Thymus (tissue), 11 donors: ENCODE measurements around the gene STIM1. TPM values are rescaled to one million over a fixed set of nuclear protein-coding genes. Genes with fewer than 3 reads are reported as not detected.
"Not testable (repeated sequence)": the region's sequence is repeated elsewhere in the genome, so short reads cannot be mapped to it uniquely, and the experiment has no call there.

Experiments used
- DNase-seq, 9 donors: peaks; one replicate each; pipeline ENCODE4 v3.0.0-alpha.2; 2013; ENCODE audit warnings: low spot score in 9 of 9, low read depth in 6 of 9, missing footprints in 1 of 9
- H3K27ac ChIP-seq, 2 donors: one replicate each; pipeline ENCODE4 v1.5.1; 2013; ENCODE audit warnings: control low read depth in 1 of 2, low read depth in 1 of 2, low read length in 1 of 2, mild to moderate bottlenecking in 1 of 2, moderate library complexity in 1 of 2
- H3K27me3 ChIP-seq, 2 donors: one replicate each; pipeline ENCODE4 v1.5.1; 2013; ENCODE audit warnings: low read length in 1 of 2; ENCODE audit not compliant: control insufficient read depth in 2 of 2, insufficient read depth in 1 of 2
- H3K36me3 ChIP-seq, 2 donors: one replicate each; pipeline ENCODE4 v1.5.1; 2013; ENCODE audit warnings: low read length in 1 of 2, mild to moderate bottlenecking in 1 of 2, moderate library complexity in 1 of 2; ENCODE audit not compliant: control insufficient read depth in 2 of 2, insufficient read depth in 2 of 2
- H3K4me1 ChIP-seq, 2 donors: one replicate each; pipeline ENCODE4 v1.5.1; 2013; ENCODE audit warnings: low read length in 2 of 2; ENCODE audit not compliant: control insufficient read depth in 2 of 2, insufficient read depth in 2 of 2
- H3K4me3 ChIP-seq, 2 donors: one replicate each; pipeline ENCODE4 v1.5.1; 2013; ENCODE audit warnings: low read length in 2 of 2, control low read depth in 1 of 2, mild to moderate bottlenecking in 1 of 2
- H3K9me3 ChIP-seq, 2 donors: one replicate each; pipeline ENCODE4 v1.5.1; 2013; ENCODE audit warnings: low read length in 1 of 2, mild to moderate bottlenecking in 1 of 2; ENCODE audit not compliant: control insufficient read depth in 2 of 2, insufficient read depth in 1 of 2
- WGBS: extraction: QIAGEN DNeasy Blood & Tissue Kit; methylation state at CpG from one replicate; pipeline ENCODE4 v1.1.7; 2013; 5-methylcytosine and 5-hydroxymethylcytosine counted together
- polyA plus RNA-seq: library from polyadenylated mRNA; stranded (reverse); fragments of 200-250 nt; gene quantifications from one replicate; pipeline ENCODE4 v1.2.3, GENCODE V29; 2013
- total RNA-seq: library from RNA; stranded (reverse); fragments of 120-200 nt; gene quantifications from one replicate; pipeline ENCODE4 v1.2.4, GENCODE V29; 2013
- donor health status: healthy.

Gene STIM1
- total and polyA plus RNA-seq, 2 donors = 30.8 to 33.0 TPM

DNA sequence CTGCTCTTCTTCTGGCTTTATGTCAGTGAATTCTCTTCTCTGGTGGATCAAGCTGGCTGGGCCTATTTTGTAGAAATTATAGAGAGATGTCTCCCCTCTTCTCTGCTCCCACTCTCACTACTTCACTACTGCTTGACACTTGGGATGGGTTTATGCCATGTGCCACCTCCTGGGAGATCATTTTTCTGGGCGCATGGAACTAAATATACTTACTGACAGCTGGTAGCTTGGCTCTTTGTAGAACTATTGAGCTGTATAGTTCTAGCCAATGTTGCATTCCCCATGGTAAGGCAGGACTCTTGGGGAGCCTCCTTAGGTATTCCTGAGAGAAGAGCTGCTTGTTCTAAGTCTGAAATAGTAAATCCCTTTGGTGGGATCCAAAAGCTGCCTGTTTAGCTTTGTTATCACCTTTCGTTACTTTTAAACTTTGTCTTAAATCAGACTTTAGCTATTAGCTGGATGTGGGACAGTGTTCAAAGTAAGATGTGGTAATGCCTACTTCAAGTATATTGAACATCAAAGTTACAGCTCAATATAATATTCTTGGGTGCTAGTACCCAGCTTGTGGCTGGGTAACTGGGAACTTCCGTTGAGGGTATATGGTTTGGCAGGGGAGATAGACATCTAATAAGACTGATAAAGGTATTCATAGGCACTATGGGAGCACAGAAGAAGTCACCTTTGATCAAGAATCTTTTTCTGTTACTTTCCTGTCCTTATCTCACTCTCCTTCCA, 151.6 kb downstream of the STIM1 start:
- no peak for DNase-seq
- H3K27ac ChIP-seq = no peak overlapping the region
- H3K4me3 ChIP-seq = no peak overlapping the region
- no peaks in the 10 kb centered on the region for H3K27me3 ChIP-seq
- 89% methylated on average over 3 of the region's 3 CpGs for WGBS
- H3K4me1 ChIP-seq = peaks cover 0 to 2% of the 10 kb centered on the region in 2 donors
- H3K36me3 ChIP-seq = peaks cover 0 to 2% of the 10 kb centered on the region in 2 donors
- H3K9me3 ChIP-seq = no peaks in the 10 kb centered on the region

DNA sequence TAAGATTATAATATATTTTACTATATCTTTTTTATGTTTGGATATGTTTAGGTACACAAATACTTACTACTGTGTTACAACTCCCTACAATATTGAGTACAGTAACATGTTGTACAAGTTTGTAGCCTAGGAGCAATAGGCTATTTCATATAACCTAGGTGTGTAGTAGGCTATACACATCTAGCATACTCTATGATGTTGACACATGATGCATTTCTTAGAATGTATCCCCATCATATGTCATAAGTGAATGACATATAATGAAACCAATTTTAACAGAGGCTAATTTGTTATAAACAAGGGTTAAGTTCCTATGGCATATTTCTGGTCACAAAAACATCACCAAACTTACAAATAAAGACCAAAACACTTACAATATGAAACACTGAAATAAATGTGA, 152.7 kb downstream of the STIM1 start:
- H3K27ac ChIP-seq = no peak overlapping the region
- H3K4me1 ChIP-seq = peaks cover 0 to 2% of the 10 kb centered on the region in 2 donors
- H3K4me3 ChIP-seq = no peak overlapping the region
- DNase-seq = no peak
- no peaks in the 10 kb centered on the region for H3K27me3 ChIP-seq
- peaks cover 0 to 2% of the 10 kb centered on the region in 2 donors for H3K36me3 ChIP-seq
- no peaks in the 10 kb centered on the region for H3K9me3 ChIP-seq

DNA sequence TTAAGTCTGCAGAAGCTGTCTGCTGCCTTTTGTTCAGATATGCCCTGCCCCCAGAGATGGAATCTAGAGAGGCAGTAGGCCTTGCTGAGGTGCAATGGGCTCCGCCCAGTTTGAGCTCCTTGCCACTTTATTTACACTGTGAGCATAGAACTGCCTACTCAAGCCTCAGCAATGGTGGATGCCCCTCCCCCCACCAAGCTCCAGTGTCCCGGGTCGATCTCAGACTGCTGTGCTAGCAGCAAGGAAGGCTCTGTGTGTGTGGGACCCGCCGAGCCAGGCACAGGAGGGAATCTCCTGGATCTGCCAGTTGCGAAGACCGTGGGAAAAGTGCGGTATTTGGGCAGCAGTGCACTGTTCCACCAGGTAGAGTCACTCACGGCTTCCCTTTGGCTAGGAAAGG, 161.1 kb downstream of the STIM1 start:
- H3K36me3 ChIP-seq = not testable (repeated sequence)

DNA sequence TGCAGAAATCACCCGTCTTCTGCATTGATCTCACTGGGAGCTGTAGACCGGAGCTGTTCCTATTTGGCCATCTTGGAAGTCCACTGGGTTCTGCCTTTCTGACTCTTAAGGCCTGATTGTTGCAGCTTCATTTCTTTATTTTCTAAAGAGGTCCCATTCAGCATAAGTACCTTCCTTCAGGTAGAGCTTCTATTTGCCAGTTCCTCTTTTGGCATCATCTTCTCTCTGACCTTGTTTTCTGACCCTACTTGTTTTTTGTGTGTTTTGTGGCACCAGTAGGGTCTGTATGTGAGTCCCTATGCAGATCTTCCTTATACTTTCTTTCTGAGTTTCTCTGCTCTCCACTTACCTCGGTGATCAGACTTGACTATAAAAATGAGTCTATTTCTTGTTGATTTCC, 161.7 kb downstream of the STIM1 start:
- H3K4me1 ChIP-seq = no peaks in the 10 kb centered on the region
- 92% methylated on average over 3 of the region's 3 CpGs for WGBS
- peaks cover 0 to 2% of the 10 kb centered on the region in 2 donors for H3K36me3 ChIP-seq
- no peak overlapping the region for H3K4me3 ChIP-seq
- H3K27me3 ChIP-seq = no peaks in the 10 kb centered on the region
- no peaks in the 10 kb centered on the region for H3K9me3 ChIP-seq
- H3K27ac ChIP-seq = no peak overlapping the region
- no peak for DNase-seq

More for the DNA sequence above, 161.1 kb downstream of the STIM1 start:
- not testable (repeated sequence) for H3K4me3 ChIP-seq, H3K4me1 ChIP-seq, H3K9me3 ChIP-seq, DNase-seq, H3K27me3 ChIP-seq, H3K27ac ChIP-seq
- 91% methylated on average over 9 of the region's 9 CpGs for WGBS

DNA sequence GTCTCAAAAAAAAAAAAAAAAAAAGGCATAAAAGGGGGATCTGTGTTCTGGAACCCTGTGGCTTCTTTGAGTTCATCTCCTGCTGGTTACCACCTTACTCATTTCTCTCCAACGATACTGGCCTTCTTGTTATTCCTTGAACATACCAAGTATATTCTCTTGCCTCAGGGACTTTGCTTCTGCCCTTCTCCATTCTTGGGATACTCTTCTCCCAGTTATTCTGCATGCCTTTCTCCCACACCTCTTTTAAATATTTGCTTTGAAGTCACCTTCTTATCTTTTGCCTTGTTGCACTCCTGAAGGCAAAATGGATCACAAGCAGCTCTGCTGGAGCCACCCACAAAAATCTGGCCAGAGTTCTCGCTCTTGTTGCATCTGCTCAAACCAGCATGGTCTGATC, 163.2 kb downstream of the STIM1 start:
- H3K36me3 ChIP-seq = peaks cover 0 to 9% of the 10 kb centered on the region in 2 donors
- DNase-seq = no peak
- H3K27ac ChIP-seq = no peak overlapping the region
- H3K9me3 ChIP-seq = no peaks in the 10 kb centered on the region
- WGBS = 96% methylated on average over 2 of the region's 2 CpGs
- no peaks in the 10 kb centered on the region for H3K4me1 ChIP-seq
- no peak overlapping the region for H3K4me3 ChIP-seq
- no peaks in the 10 kb centered on the region for H3K27me3 ChIP-seq

DNA sequence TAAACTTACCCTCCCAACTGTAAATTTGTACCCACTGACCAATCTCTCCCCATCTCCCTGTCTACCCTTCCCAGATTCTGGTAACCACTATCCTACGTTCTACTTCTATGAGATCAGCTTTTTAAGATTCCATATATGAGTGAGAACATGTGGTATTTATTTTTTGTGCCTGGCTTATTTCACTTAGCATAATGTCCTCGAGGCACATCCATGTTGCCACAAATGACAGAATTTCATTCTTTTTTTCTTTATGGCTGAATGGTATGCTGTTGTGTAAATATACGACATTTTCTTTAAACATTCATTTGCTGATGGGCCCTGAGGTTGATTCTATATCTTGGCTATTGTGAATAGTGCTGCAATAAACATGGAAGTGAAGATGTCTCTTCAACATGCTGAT, 164.4 kb downstream of the STIM1 start:
- H3K4me1 ChIP-seq = no peaks in the 10 kb centered on the region
- no peaks in the 10 kb centered on the region for H3K9me3 ChIP-seq

DNA sequence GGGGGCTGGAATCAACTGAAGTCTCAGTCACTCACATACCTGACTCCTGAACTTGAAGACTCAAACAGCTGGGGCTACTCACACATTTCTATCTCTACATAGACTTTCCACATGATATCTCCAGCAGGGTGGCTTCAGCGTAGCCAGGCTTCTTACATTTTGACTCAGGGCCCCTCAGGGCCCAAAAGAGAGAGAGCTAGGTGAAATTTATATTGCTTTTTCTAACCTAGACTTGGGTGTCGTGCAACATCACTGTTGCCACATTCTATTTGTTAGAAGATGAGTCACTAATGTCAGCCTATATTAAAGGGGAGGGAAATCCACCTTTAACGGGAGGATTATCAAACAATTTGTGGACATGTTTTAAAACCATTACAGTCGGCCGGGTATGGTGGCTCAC, 167.2 kb downstream of the STIM1 start:
- Histone ChIP-seq H3K36me3 (peaks cover 26 to 28% of the 10 kb centered on the region in 2 donors), H3K4me3 (no peak overlapping the region), H3K27ac (no peak overlapping the region), H3K27me3 (no peaks in the 10 kb centered on the region), H3K9me3 (no peaks in the 10 kb centered on the region), H3K4me1 (no peaks in the 10 kb centered on the region)
- WGBS = over 99% methylated on average over 5 of the region's 5 CpGs
- DNase-seq = no peak

More for the DNA sequence above, 164.4 kb downstream of the STIM1 start:
- Histone ChIP-seq H3K36me3 (peaks cover 9 to 15% of the 10 kb centered on the region in 2 donors), H3K27me3 (no peaks in the 10 kb centered on the region), H3K4me3 (no peak overlapping the region), H3K27ac (no peak overlapping the region)
- 96% methylated on average over 3 of the region's 3 CpGs for WGBS
- DNase-seq = no peak

DNA sequence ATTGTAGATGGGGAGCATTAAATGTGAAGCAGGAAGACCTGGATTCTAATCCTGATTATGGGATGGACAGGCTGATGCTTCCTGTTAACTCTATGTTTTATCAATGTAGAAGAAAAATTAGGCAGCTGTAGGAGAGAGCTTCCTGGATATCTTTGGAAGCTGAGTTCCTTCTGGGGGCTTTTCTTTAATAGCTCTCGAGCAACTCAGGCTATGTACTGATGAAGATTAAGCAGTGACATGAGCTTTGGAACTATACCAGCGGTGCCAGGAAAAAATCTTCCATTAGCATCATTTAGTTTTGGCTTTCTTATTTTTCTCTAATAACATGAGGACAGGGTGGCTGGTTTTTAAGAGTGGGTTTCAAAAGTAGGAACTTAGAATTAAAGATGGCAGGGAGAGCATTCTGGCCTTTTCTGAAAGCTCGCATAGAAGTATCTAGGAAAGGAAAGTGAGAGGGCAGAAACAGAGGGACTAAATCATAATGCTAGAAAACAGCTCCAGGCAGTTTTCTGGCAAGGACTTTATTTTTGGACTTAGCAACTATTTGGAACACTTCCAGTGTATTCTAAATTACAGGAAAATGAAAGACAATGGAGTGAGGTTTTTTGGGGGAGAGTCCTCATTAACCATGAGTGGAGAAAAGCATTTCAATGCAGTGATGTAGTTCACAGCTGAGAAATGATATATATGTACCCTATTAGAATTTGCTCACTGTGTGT, 169.9 kb downstream of the STIM1 start:
- H3K27ac ChIP-seq = peak overlapping the region; percentile 18 to 67
- H3K4me1 ChIP-seq = no peaks in the 10 kb centered on the region
- peaks cover 28 to 32% of the 10 kb centered on the region in 2 donors for H3K36me3 ChIP-seq
- DNase-seq = no peak
- H3K4me3 ChIP-seq = no peak overlapping the region
- no peaks in the 10 kb centered on the region for H3K27me3 ChIP-seq
- no peaks in the 10 kb centered on the region for H3K9me3 ChIP-seq
- 85% methylated on average over 3 of the region's 3 CpGs for WGBS

DNA sequence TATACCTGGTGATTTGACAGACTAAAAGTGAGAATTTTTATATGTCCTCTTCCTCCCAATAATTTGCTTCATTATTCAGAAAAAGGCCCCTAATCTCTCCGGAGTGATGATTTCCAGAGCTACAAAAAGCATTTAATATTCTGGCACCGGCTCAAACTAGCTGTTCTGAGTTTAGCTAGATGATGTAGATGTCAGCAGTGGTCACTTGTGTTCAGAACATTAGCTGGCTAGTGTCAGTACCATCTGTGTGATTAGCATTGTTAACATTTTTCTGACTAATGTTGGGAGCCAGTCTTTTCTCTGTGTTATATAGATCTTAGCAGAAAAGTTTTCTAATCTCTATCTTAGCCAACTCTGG, 170.5 kb downstream of the STIM1 start:
- DNase-seq = no peak
- Histone ChIP-seq H3K4me3 (no peak overlapping the region), H3K27ac (peak overlapping the region in 1 of 2 donors; percentile 67), H3K36me3 (peaks cover 28 to 32% of the 10 kb centered on the region in 2 donors), H3K4me1 (no peaks in the 10 kb centered on the region), H3K27me3 (no peaks in the 10 kb centered on the region), H3K9me3 (no peaks in the 10 kb centered on the region)
- 69% methylated on average over 2 of the region's 2 CpGs for whole genome bisulfite sequencing
